T-helper 2 cell treated with Interferon-gamma antibody and Interleukin-4, amounts not matched to agents 5 μg/mL and 100 μg/mL, for 36 hours (primary cell): ENCODE results near the gene UNC45A.

Experiments
- DNase-seq: peaks from one replicate; pipeline ENCODE4 v3.0.0; 2021; ENCODE audit warnings: low spot score
- H3K27ac Mint-ChIP-seq: one replicate; pipeline ENCODE4 v1.8.0; 2021; ENCODE audit warnings: mild to moderate bottlenecking, mixed read lengths
- H3K27me3 Mint-ChIP-seq: one replicate; pipeline ENCODE4 v1.8.0; 2021; ENCODE audit warnings: low read depth, mixed read lengths
- H3K36me3 Mint-ChIP-seq: one replicate; pipeline ENCODE4 v1.8.0; 2021; ENCODE audit warnings: low read depth, mixed read lengths
- H3K4me1 Mint-ChIP-seq: one replicate; pipeline ENCODE4 v1.8.0; 2021; ENCODE audit warnings: low read depth, mixed read lengths
- H3K4me3 Mint-ChIP-seq: one replicate; pipeline ENCODE4 v1.8.0; 2022; ENCODE audit warnings: mild to moderate bottlenecking, moderate library complexity, mixed read lengths
- H3K9me3 Mint-ChIP-seq: one replicate; pipeline ENCODE4 v1.8.0; 2021; ENCODE audit warnings: mixed read lengths

Gene UNC45A

GRCh38 chr15:90934949-90935751, at the start of gene UNC45A:
Gene UNC45A (plus strand): TSS chr15:90935285. CDS start chr15:90935325, 40 bp downstream.
- peak; percentile 95 for DNase-seq
- Mint-ChIP-seq H3K4me1 (peaks cover 40% of the 10 kb centered on the region), H3K36me3 (peaks cover 23% of the 10 kb centered on the region), H3K27me3 (no peaks in the 10 kb centered on the region), H3K27ac (peak within 1 kb of the TSS; percentile 100), H3K4me3 (peak within 1 kb of the TSS; percentile 91), H3K9me3 (no peaks in the 10 kb centered on the region)

GRCh38 chr15:90885432-90886290, 49.4 kb upstream of the UNC45A start:
- H3K36me3 Mint-ChIP-seq, result peaks cover 16% of the 10 kb centered on the region
- H3K27me3 Mint-ChIP-seq, result no peaks in the 10 kb centered on the region
- H3K9me3 Mint-ChIP-seq, result no peaks in the 10 kb centered on the region
- peak; percentile 69 for DNase-seq
- peaks cover 25% of the 10 kb centered on the region for H3K4me1 Mint-ChIP-seq
- H3K4me3 Mint-ChIP-seq, result peak overlapping the region; percentile 62
- peak overlapping the region; percentile 86 for H3K27ac Mint-ChIP-seq

GRCh38 chr15:90886291-90886614, 48.8 kb upstream of the UNC45A start:
- Mint-ChIP-seq H3K36me3 (peaks cover 14% of the 10 kb centered on the region), H3K27ac (peak overlapping the region; percentile 86), H3K9me3 (no peaks in the 10 kb centered on the region), H3K4me3 (peak overlapping the region; percentile 62), H3K4me1 (peaks cover 25% of the 10 kb centered on the region), H3K27me3 (no peaks in the 10 kb centered on the region)
- no peak for DNase-seq

GRCh38 chr15:90887037-90887481, 48.0 kb upstream of the UNC45A start:
- H3K9me3 Mint-ChIP-seq, result no peaks in the 10 kb centered on the region
- H3K4me3 Mint-ChIP-seq, result no peak overlapping the region
- peaks cover 19% of the 10 kb centered on the region for H3K36me3 Mint-ChIP-seq
- no peak overlapping the region for H3K27ac Mint-ChIP-seq
- DNase-seq, result no peak
- H3K4me1 Mint-ChIP-seq, result peaks cover 25% of the 10 kb centered on the region
- H3K27me3 Mint-ChIP-seq, result no peaks in the 10 kb centered on the region

GRCh38 chr15:90889313-90889730, 45.8 kb upstream of the UNC45A start:
- Mint-ChIP-seq H3K9me3 (no peaks in the 10 kb centered on the region), H3K36me3 (peaks cover 27% of the 10 kb centered on the region), H3K27ac (no peak overlapping the region), H3K27me3 (no peaks in the 10 kb centered on the region), H3K4me3 (no peak overlapping the region), H3K4me1 (peaks cover 20% of the 10 kb centered on the region)
- DNase-seq, result no peak

GRCh38 chr15:90889736-90890456, 45.2 kb upstream of the UNC45A start:
- peaks cover 27% of the 10 kb centered on the region for H3K36me3 Mint-ChIP-seq
- H3K9me3 Mint-ChIP-seq, result no peaks in the 10 kb centered on the region
- DNase-seq, result no peak
- H3K4me3 Mint-ChIP-seq, result no peak overlapping the region
- H3K27ac Mint-ChIP-seq, result no peak overlapping the region
- peaks cover 19% of the 10 kb centered on the region for H3K4me1 Mint-ChIP-seq
- no peaks in the 10 kb centered on the region for H3K27me3 Mint-ChIP-seq

- H3K4me3 Mint-ChIP-seq, result no peak overlapping the region
- DNase-seq, result no peak
- no peak overlapping the region for H3K27ac Mint-ChIP-seq
- H3K36me3 Mint-ChIP-seq, result peaks cover 31% of the 10 kb centered on the region
- no peaks in the 10 kb centered on the region for H3K9me3 Mint-ChIP-seq
- peaks cover 10% of the 10 kb centered on the region for H3K4me1 Mint-ChIP-seq
- no peaks in the 10 kb centered on the region for H3K27me3 Mint-ChIP-seq
These were observed 44.2 kb upstream of the UNC45A start for GRCh38 chr15:90890839-90891238.

GRCh38 chr15:90891346-90891949, 43.6 kb upstream of the UNC45A start:
- H3K4me1 Mint-ChIP-seq, result peaks cover 6% of the 10 kb centered on the region
- no peak overlapping the region for H3K27ac Mint-ChIP-seq
- H3K36me3 Mint-ChIP-seq, result peaks cover 32% of the 10 kb centered on the region
- DNase-seq, result no peak
- H3K4me3 Mint-ChIP-seq, result no peak overlapping the region
- no peaks in the 10 kb centered on the region for H3K27me3 Mint-ChIP-seq
- no peaks in the 10 kb centered on the region for H3K9me3 Mint-ChIP-seq

- H3K36me3 Mint-ChIP-seq, result peaks cover 33% of the 10 kb centered on the region
- H3K4me1 Mint-ChIP-seq, result peaks cover 7% of the 10 kb centered on the region
These were observed 43.1 kb upstream of the UNC45A start for GRCh38 chr15:90892023-90892422.

GRCh38 chr15:90892498-90893174, 42.4 kb upstream of the UNC45A start:
- Mint-ChIP-seq H3K9me3 (no peaks in the 10 kb centered on the region), H3K27ac (no peak overlapping the region), H3K4me3 (no peak overlapping the region), H3K4me1 (peaks cover 5% of the 10 kb centered on the region), H3K27me3 (no peaks in the 10 kb centered on the region), H3K36me3 (peaks cover 29% of the 10 kb centered on the region)
- no peak for DNase-seq

More at GRCh38 chr15:90892023-90892422, 43.1 kb upstream of the UNC45A start:
- no peak overlapping the region for H3K4me3 Mint-ChIP-seq
- no peaks in the 10 kb centered on the region for H3K9me3 Mint-ChIP-seq
- H3K27ac Mint-ChIP-seq, result no peak overlapping the region
- H3K27me3 Mint-ChIP-seq, result no peaks in the 10 kb centered on the region
- no peak for DNase-seq

GRCh38 chr15:90893175-90894090, 41.7 kb upstream of the UNC45A start:
- Mint-ChIP-seq H3K36me3 (peaks cover 25% of the 10 kb centered on the region), H3K27ac (no peak overlapping the region), H3K4me3 (no peak overlapping the region), H3K4me1 (peaks cover 3% of the 10 kb centered on the region), H3K9me3 (no peaks in the 10 kb centered on the region), H3K27me3 (no peaks in the 10 kb centered on the region)
- DNase-seq, result no peak

GRCh38 chr15:90895571-90896117, 39.4 kb upstream of the UNC45A start:
- Mint-ChIP-seq H3K9me3 (no peaks in the 10 kb centered on the region), H3K27me3 (no peaks in the 10 kb centered on the region), H3K4me1 (peaks cover 5% of the 10 kb centered on the region), H3K4me3 (no peak overlapping the region), H3K36me3 (peaks cover 27% of the 10 kb centered on the region), H3K27ac (peak overlapping the region; percentile 1)
- no peak for DNase-seq
